Chondrocyte (in vitro differentiated cells): ENCODE data around the gene BMP3. TPM values are rescaled to one million over a fixed set of nuclear protein-coding genes. Genes with fewer than 3 reads are reported as not detected.

Source experiments
- DNase-seq: peaks from one replicate; pipeline ENCODE4 v3.0.0; 2021; ENCODE audit warnings: mixed read lengths, low spot score
- H3K27ac Mint-ChIP-seq: one replicate; pipeline ENCODE4 v1.8.0; 2021; ENCODE audit warnings: mild to moderate bottlenecking, moderate library complexity, mixed read lengths; ENCODE audit not compliant: unreplicated experiment
- H3K27me3 Mint-ChIP-seq: 2 replicates; pipeline ENCODE4 v1.8.0; 2021; ENCODE audit warnings: low read depth, mixed read lengths
- H3K36me3 Mint-ChIP-seq: 2 replicates; pipeline ENCODE4 v1.8.0; 2021; ENCODE audit warnings: low read depth, mixed read lengths
- H3K4me1 Mint-ChIP-seq: 2 replicates; pipeline ENCODE4 v1.8.0; 2021; ENCODE audit warnings: low read depth, mild to moderate bottlenecking, mixed read lengths
- H3K4me3 Mint-ChIP-seq: one replicate; pipeline ENCODE4 v1.8.0; 2021; ENCODE audit warnings: mild to moderate bottlenecking, moderate library complexity, mixed read lengths; ENCODE audit not compliant: unreplicated experiment
- H3K9me3 Mint-ChIP-seq: 2 replicates; pipeline ENCODE4 v1.8.0; 2021; ENCODE audit warnings: low read depth, mixed read lengths
- CTCF ChIP-seq: fragments of 200-600 bp; sonication (generic); IDR thresholded peaks from 2 replicates; pipeline ENCODE4 v1.5.0; 2021; ENCODE audit warnings: antibody characterized with exemption, mild to moderate bottlenecking, moderate library complexity
- total RNA-seq: library from RNA; stranded (reverse); gene quantifications from 3 replicates; pipeline ENCODE4 v1.2.1, GENCODE V29; 2021

The BMP3 gene
- total RNA-seq, 1 donor from 2014 or later, result not detected

DNA sequence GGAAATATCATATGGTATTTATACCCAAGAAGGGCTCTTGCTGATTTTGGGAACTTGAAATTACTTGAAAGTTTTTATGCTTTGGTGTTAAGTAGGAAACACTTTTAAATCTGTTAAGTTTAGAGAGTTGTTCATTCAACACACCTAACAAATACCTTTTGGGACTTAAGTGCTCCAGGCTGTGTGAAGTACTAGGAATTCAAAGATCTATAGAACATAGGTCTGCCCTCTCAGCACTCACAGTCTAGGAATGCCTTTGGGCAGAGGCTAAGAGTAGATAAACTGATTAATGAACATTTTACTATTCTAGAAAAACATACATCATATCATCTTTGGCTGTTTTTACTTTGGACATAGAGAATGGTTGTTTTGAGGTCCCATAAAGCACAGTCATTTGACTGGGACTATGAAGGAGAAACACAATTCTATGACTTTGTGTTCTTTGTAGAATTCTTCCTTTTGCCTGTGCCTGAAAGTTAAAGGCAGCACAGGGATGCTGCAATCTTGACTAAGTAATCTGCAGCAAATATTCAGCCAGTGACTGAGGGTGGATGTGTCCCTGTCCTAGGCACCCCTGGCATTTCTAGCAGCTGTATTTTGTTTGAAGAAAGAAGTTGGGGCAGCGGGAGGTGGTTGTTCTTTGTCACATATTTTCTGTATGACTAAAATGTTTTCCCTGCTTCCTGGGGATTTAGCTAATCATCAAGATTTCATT, 8.3 kb downstream of the BMP3 start:
- no peaks in the 10 kb centered on the region for H3K9me3 Mint-ChIP-seq
- no peaks in the 10 kb centered on the region for H3K36me3 Mint-ChIP-seq
- no peak overlapping the region for H3K27ac Mint-ChIP-seq
- H3K4me3 Mint-ChIP-seq, result no peak overlapping the region
- peaks cover 22% of the 10 kb centered on the region for H3K27me3 Mint-ChIP-seq
- no peak for TF ChIP-seq CTCF
- no peaks in the 10 kb centered on the region for H3K4me1 Mint-ChIP-seq
- no peak for DNase-seq

DNA sequence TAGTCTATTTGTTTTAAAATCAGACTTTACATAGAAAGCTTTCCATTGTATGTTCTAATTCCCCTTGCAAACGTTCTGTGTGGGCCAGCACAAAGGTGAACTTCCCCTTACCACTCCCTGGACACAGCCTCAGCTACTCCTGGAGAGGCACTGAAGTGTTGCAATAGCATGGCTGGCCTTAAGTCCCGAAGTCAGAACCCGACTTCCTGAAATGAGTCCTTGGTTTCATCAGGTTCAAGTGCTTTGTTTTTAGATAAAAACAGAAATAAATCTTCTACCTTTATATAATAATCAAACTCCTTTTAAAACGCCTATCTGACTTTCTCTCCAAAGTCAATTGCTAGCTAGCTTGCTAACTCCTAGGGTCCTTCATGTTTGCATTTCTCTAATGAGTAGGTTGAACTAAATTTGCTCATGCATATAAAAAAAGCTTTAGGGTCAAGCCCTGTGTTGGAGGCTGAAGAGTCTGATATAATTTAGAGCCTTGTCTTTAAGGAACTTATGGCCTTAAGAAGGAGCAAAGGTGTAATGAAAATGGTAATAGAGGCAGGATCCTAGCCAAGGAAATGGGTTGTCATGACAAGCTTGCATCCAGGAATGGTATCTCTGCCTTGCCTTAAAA, 9.0 kb downstream of the BMP3 start:
- Mint-ChIP-seq H3K27me3 (peaks cover 19% of the 10 kb centered on the region), H3K9me3 (no peaks in the 10 kb centered on the region), H3K4me3 (no peak overlapping the region), H3K4me1 (no peaks in the 10 kb centered on the region), H3K27ac (no peak overlapping the region), H3K36me3 (no peaks in the 10 kb centered on the region)
- no peak for DNase-seq
- no peak for TF ChIP-seq CTCF

- H3K27ac Mint-ChIP-seq, result no peak overlapping the region
- peaks cover 22% of the 10 kb centered on the region for H3K27me3 Mint-ChIP-seq
- no peaks in the 10 kb centered on the region for H3K36me3 Mint-ChIP-seq
- peaks cover 2% of the 10 kb centered on the region for H3K9me3 Mint-ChIP-seq
- TF ChIP-seq CTCF, result peak; percentile 78
- no peak overlapping the region for H3K4me3 Mint-ChIP-seq
- no peaks in the 10 kb centered on the region for H3K4me1 Mint-ChIP-seq
- no peak for DNase-seq
Measured at GRCh38 chr4:81040012-81040659, 9.6 kb downstream of the BMP3 start.

- H3K4me1 Mint-ChIP-seq, result no peaks in the 10 kb centered on the region
- peaks cover 2% of the 10 kb centered on the region for H3K9me3 Mint-ChIP-seq
- no peak for TF ChIP-seq CTCF
- no peaks in the 10 kb centered on the region for H3K36me3 Mint-ChIP-seq
- DNase-seq, result no peak
- no peak overlapping the region for H3K27ac Mint-ChIP-seq
- H3K4me3 Mint-ChIP-seq, result no peak overlapping the region
- H3K27me3 Mint-ChIP-seq, result peaks cover 23% of the 10 kb centered on the region
Measured at GRCh38 chr4:81042578-81043365, 12.3 kb downstream of the BMP3 start.

DNA sequence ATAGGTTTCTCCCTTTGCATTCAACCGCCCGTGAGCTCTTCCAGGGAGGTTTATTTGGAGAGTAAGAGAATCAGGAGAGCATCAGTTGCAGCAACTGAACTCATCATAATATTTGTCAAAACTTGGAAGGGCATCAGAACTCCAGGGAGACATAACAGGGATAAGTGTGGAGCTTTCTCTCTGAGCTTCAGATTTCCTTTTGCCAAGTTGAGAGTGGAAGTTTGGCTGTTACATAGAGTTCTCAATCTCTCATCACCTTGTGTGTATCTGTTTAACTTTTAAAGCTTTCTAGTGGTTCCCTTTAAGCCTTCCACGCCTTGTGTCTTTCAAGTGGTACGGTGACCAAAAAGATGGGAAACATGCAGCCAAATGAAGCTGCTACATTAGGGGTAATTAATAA, 18.8 kb downstream of the BMP3 start:
- H3K27me3 Mint-ChIP-seq, result peaks cover 33% of the 10 kb centered on the region
- no peaks in the 10 kb centered on the region for H3K4me1 Mint-ChIP-seq
- no peak for TF ChIP-seq CTCF
- DNase-seq, result no peak
- no peak overlapping the region for H3K27ac Mint-ChIP-seq
- H3K36me3 Mint-ChIP-seq, result no peaks in the 10 kb centered on the region
- peaks cover 2% of the 10 kb centered on the region for H3K9me3 Mint-ChIP-seq
- no peak overlapping the region for H3K4me3 Mint-ChIP-seq
